ENCODE results near the gene POLR1B. TPM values are rescaled to one million over a fixed set of nuclear protein-coding genes. Genes with fewer than 3 reads are reported as not detected.
A peak's percentile ranks its signal among the peaks of the same experiment; 100 is the strongest.

POLR1B gene
- total RNA-seq, 1 experiment from 2014 or later: 27.7 TPM

- peaks cover 45% of the 10 kb centered on the region for H3F3A ChIP-seq (ENCODE audit: insufficient read depth, low read depth)
- H3K9me2 ChIP-seq (ENCODE audit: insufficient read depth): no peaks in the 10 kb centered on the region
- H2AFZ ChIP-seq: peak within 1 kb of the TSS; percentile 95
- peak; percentile 86 to 90 for DNase-seq
- H3K27me3 ChIP-seq (ENCODE audit: insufficient read depth, low read depth): no peaks in the 10 kb centered on the region
- H3K36me3 ChIP-seq (ENCODE audit: low read depth): no peaks in the 10 kb centered on the region; the same call in 1 of the 2 replicates
- intact Hi-C loops (cut with micrococcal nuclease; ENCODE audit: unreplicated experiment): loop anchor here (1.0 to 5.0 kb wide), 3 partner anchors 61 to 697 kb away; partner anchors contain the start of genes SLC20A1 and TMEM87B
- peak within 1 kb of the TSS; percentile 91 for H3K4me3 ChIP-seq
- H3K4me2 ChIP-seq: peak within 1 kb of the TSS; percentile 89
- H3K27ac ChIP-seq: peak within 1 kb of the TSS; percentile 92
- POLR2A ChIA-PET (ENCODE audit: unreplicated experiment): interaction anchor here (0.6 to 1.0 kb wide), 4 partner anchors 38 to 533 kb away, joined by 3 to 10 read pairs (median 4); partner anchors contain the start of gene SLC20A1
- peaks cover 24% of the 10 kb centered on the region for H3K79me2 ChIP-seq (ENCODE audit: low read depth)
- CTCF ChIA-PET: interaction anchor here (0.6 to 1.0 kb wide), 5 partner anchors 33 to 357 kb away, joined by 3 to 8 read pairs (median 4); no protein-coding TSS in a partner anchor
- peaks cover 24% of the 10 kb centered on the region for H3K4me1 ChIP-seq (replicated peaks; ENCODE audit: insufficient read depth)
- no peaks in the 10 kb centered on the region for H4K20me1 ChIP-seq (ENCODE audit: insufficient read depth)
- TF ChIP-seq EZH2 (IDR thresholded peaks at IDR 0.05; ENCODE audit: low read depth): no peak
- TF ChIP-seq CTCF (conservative IDR thresholded peaks at IDR 0.05): no peak; the same call in 1 of the 2 replicates
- TSS peak; percentile 75 for BruUV-seq (replicated peaks)
- no peaks in the 10 kb centered on the region for H3K9me3 ChIP-seq (ENCODE audit: insufficient read depth, low read depth)
These were observed 42.0 kb downstream of the POLR1B start, which contains the start of gene CHCHD5 for GRCh38 chr2:112584134-112584890. Gene CHCHD5 (plus strand): TSS chr2:112584609. CDS start chr2:112584648, 39 bp downstream.

GRCh38 chr2:112584891-112585250, 42.6 kb downstream of the POLR1B start:
- TF ChIP-seq EZH2 (IDR thresholded peaks at IDR 0.05; ENCODE audit: low read depth): no peak
- TF ChIP-seq CTCF (conservative IDR thresholded peaks at IDR 0.05): no peak
- Histone ChIP-seq H3K9me2 (ENCODE audit: insufficient read depth) (no peaks in the 10 kb centered on the region), H3K4me2 (peak overlapping the region; percentile 89), H3K4me3 (peak overlapping the region; percentile 91), H3K79me2 (ENCODE audit: low read depth) (peaks cover 24% of the 10 kb centered on the region), H3F3A (ENCODE audit: insufficient read depth, low read depth) (peaks cover 40% of the 10 kb centered on the region), H4K20me1 (ENCODE audit: insufficient read depth) (no peaks in the 10 kb centered on the region), H3K27ac (peak overlapping the region; percentile 92), H2AFZ (peak overlapping the region; percentile 95), H3K27me3 (ENCODE audit: insufficient read depth, low read depth) (no peaks in the 10 kb centered on the region), H3K36me3 (ENCODE audit: low read depth) (no peaks in the 10 kb centered on the region; the same call in 1 of the 2 replicates), H3K9me3 (ENCODE audit: insufficient read depth, low read depth) (no peaks in the 10 kb centered on the region), H3K4me1 (replicated peaks; ENCODE audit: insufficient read depth) (peaks cover 24% of the 10 kb centered on the region)
- intact Hi-C loops (cut with micrococcal nuclease; ENCODE audit: unreplicated experiment): loop anchor here (1.0 to 5.0 kb wide), 3 partner anchors 60 to 698 kb away; partner anchors contain the start of genes SLC20A1 and TMEM87B
- DNase-seq: no peak
- POLR2A ChIA-PET (ENCODE audit: unreplicated experiment): interaction anchor here (0.6 to 1.0 kb wide), 5 partner anchors 38 to 532 kb away, joined by 3 to 16 read pairs (median 5); partner anchors contain the start of gene SLC20A1
- BruUV-seq (replicated peaks): TSS peak; percentile 69
- CTCF ChIA-PET: interaction anchor here (0.6 to 1.0 kb wide), 4 partner anchors 32 to 141 kb away, joined by 3 to 8 read pairs (median 4); no protein-coding TSS in a partner anchor

- TF ChIP-seq CTCF (conservative IDR thresholded peaks at IDR 0.05): no peak
- no peak for TF ChIP-seq EZH2 (IDR thresholded peaks at IDR 0.05; ENCODE audit: low read depth)
- Histone ChIP-seq H3K4me1 (replicated peaks; ENCODE audit: insufficient read depth) (peaks cover 24% of the 10 kb centered on the region), H3K79me2 (ENCODE audit: low read depth) (peaks cover 24% of the 10 kb centered on the region), H3K36me3 (ENCODE audit: low read depth) (no peaks in the 10 kb centered on the region; the same call in 1 of the 2 replicates), H2AFZ (no peak overlapping the region), H3K27ac (peak overlapping the region; percentile 92), H3K4me2 (peak overlapping the region; percentile 89), H3F3A (ENCODE audit: insufficient read depth, low read depth) (peaks cover 43% of the 10 kb centered on the region), H3K9me2 (ENCODE audit: insufficient read depth) (no peaks in the 10 kb centered on the region), H3K27me3 (ENCODE audit: insufficient read depth, low read depth) (no peaks in the 10 kb centered on the region), H4K20me1 (ENCODE audit: insufficient read depth) (no peaks in the 10 kb centered on the region), H3K4me3 (peak overlapping the region; percentile 91), H3K9me3 (ENCODE audit: insufficient read depth, low read depth) (no peaks in the 10 kb centered on the region)
- no TSS peak for BruUV-seq (replicated peaks)
- DNase-seq: no peak
- CTCF ChIA-PET: no interaction called here
- POLR2A ChIA-PET (ENCODE audit: unreplicated experiment): interaction anchor here (0.6 kb wide), 1 partner anchor 92 kb away, joined by 16 read pairs; no protein-coding TSS in a partner anchor
- intact Hi-C loops (cut with micrococcal nuclease; ENCODE audit: unreplicated experiment): no loop called here
These were observed 43.1 kb downstream of the POLR1B start for GRCh38 chr2:112585400-112585799.

Measured in PC-9 (cell line).